AG09309 (cell line): Measurements from ENCODE around the gene TAL1.

Experiments
- DNase-seq: peaks from one replicate; pipeline ENCODE4 v3.0.0-alpha.2; 2010; ENCODE audit warnings: low read depth
- H3K4me3 ChIP-seq: 2 replicates; pipeline ENCODE4 v1.5.1; 2011; ENCODE audit warnings: mild to moderate bottlenecking, low read depth, low read length, moderate library complexity; ENCODE audit not compliant: control insufficient read depth
- TF ChIP-seq, protein P1 (sequence below): IDR thresholded peaks from 2 replicates; pipeline ENCODE4 v1.5.1; 2011; ENCODE audit warnings: mild to moderate bottlenecking, low read depth, low read length, inconsistent platforms; ENCODE audit not compliant: insufficient read depth, control insufficient read depth; ENCODE audit errors: missing control alignments

The TAL1 gene

DNA sequence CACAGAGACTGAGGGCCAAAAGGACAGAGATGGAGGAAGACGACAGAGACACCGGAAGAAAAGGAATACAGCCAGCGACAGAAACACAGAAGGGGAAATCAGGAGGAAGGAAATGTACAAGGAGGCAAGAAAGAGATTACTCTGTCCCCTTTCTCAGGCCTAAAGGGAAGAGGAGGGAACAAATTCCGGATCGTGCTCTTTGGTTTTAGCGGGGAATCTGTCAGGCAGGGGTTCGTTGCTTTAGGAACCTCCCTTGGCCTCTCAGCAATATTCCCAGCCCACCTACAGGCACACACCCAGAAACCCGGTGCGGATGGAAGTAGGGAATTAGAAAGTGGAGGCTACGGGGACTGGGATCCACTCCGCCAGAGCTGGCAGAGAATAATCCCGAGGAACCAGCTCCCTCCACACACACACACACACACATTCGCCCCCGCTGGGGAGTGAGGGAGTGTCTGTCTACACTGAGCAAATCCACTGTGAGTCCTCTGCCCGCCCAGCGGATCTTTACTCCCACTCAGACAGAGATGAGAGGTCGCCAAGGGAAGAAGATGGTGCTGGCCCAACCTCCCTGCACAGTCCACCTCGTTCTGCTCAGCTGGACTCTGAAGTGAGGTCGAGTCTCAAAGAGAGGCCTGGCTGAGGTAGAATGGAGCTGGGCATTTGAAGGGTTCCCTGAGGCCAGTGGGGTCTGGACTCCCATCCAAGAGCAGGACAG, 5.7 kb downstream of the TAL1 start:
- DNase-seq = no peak
- no peak overlapping the region for H3K4me3 ChIP-seq
- TF ChIP-seq, protein P1, sequence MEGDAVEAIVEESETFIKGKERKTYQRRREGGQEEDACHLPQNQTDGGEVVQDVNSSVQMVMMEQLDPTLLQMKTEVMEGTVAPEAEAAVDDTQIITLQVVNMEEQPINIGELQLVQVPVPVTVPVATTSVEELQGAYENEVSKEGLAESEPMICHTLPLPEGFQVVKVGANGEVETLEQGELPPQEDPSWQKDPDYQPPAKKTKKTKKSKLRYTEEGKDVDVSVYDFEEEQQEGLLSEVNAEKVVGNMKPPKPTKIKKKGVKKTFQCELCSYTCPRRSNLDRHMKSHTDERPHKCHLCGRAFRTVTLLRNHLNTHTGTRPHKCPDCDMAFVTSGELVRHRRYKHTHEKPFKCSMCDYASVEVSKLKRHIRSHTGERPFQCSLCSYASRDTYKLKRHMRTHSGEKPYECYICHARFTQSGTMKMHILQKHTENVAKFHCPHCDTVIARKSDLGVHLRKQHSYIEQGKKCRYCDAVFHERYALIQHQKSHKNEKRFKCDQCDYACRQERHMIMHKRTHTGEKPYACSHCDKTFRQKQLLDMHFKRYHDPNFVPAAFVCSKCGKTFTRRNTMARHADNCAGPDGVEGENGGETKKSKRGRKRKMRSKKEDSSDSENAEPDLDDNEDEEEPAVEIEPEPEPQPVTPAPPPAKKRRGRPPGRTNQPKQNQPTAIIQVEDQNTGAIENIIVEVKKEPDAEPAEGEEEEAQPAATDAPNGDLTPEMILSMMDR = no peak

DNA sequence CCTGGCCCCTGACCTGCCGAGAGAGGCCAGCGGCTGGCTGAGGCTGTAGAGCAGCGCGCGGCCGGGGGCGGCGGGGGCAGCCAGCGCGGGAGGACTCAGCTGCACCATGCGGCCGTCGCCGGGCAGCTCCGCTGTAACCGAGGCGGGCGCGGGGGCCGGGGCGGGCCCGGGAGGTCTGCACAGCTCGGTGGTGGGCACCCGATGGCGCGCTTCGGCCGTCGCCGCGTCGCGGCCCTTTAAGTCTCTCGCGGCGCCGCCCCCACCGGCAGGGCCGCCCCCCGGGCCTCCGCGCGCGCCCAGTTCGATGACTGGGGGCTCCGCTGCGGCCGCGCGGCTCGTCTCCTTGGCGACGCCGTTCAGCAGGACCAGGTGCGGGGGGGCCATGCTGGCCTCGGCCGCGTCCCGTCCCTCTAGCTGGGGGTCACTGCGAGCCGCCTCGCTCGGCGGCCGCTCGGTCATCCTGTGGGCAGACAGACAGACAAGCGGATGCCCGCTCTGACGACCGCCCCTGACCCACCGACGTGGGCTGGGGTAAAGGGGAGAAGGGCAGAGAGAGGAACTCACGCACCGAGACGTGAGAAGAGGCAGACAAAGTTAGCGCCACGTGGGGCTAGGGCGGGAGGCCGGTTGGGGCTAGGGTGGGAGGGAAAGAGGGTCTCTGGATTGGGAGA, 6.5 kb downstream of the TAL1 start:
- TF ChIP-seq, protein P1 = no peak
- DNase-seq = no peak
- H3K4me3 ChIP-seq = no peak overlapping the region

DNA sequence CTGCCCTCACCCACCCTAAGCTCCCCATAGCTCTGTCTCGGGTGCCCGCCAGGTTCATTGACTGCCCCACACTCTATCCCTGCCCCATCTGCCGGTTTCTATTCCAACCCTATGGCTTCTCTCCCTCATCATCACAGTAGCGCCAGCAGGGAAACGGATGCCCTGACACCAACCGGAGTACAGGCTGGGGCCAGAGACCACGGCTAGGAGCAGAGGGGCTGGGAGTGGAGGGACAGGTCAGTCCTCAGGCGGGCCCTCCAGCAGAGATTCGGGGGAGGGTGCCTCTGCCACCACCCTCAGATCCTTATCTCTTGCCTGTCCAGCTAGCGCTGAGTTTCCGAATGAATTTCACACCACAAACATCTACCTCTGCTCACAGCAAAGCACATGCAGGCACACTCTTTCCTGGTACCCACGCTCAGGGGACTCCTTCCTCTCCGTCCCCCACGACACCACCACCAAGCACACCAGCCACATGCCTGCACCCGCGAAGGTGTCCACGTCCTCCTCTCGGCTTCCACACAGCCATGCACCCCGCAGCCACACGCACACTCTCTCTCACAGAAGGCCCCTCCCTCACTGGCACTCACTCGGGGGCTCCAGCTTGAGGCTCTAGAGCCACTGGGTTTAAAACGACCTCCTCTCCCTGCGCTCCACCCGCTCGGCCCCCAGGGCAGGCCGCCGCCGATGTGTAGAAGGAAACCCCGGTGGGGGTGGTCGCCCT, 7.2 kb downstream of the TAL1 start:
- no peak overlapping the region for H3K4me3 ChIP-seq
- TF ChIP-seq, protein P1 = no peak
- DNase-seq = no peak

DNA sequence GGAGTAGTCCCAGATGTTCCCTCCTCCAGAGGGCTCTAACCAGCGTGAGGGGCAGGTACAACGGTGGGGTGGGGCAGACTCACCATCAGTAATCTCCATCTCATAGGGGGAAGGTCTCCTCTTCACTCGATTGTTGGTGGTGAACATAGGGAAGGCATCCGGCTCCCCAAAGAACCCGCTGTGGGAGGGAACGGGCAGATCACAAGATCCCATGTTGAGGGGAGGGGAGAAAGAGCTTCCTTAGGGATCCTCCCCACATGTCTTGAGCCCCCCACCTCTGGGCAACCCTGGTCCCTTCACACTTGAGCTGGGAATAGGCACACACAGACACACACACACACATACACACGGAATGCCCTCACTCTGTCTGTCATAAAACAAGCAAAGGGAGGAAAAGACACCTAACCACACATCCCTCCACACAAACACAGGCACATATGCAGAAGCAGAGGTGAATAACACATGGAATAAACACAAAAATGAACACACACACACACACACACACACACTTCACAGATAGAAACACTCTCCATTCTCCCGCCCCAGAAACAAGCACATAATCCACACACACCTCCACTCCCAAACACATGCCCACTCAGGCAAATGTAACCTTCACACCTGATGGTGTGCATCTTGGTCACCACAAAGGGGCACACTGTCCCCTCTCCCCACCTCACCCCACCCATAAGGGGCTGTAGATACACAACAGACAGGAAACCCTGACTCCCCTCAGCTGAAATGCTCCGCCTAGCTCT, 7.9 kb downstream of the TAL1 start:
- TF ChIP-seq, protein P1 = no peak
- no peak for DNase-seq

DNA sequence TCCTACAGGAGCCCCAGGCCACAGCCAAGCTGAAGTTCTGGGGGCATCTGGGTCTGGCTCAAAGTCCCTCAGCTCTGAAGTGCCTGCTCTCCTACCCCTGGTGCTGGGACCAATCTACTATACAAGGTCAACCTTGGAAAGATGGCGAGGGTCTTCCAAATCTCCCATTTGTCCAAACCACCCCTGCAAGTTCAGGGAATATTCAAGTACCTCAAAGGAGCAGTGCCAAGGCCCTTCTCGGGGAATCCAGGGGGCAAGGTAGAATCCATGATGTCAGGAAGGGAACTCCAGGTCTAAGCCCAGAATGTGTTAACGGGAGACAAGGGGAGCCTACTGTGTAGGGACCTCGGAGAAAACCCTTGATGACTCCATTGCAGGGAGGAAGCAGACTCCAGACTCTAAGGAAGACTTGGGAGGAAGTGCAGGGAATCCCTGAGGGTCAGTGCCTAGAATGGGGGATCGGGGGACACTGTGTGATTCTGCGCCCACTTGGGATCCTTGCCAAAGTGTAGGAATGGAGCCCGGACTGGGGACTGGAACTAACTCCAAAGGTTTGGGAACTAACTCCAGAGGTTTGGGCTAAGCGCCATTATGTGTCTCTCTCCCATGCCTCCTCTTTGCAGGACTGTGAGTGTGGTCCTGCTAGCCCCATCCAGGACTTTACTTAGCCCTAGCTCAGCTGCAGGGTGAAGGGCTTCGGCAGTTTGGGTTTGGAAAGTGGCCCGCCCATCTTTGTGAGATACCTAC, 8.7 kb downstream of the TAL1 start:
- DNase-seq = no peak
- TF ChIP-seq, protein P1 = no peak
- no peak overlapping the region for H3K4me3 ChIP-seq

More for the DNA sequence above, 7.9 kb downstream of the TAL1 start:
- no peak overlapping the region for H3K4me3 ChIP-seq

DNA sequence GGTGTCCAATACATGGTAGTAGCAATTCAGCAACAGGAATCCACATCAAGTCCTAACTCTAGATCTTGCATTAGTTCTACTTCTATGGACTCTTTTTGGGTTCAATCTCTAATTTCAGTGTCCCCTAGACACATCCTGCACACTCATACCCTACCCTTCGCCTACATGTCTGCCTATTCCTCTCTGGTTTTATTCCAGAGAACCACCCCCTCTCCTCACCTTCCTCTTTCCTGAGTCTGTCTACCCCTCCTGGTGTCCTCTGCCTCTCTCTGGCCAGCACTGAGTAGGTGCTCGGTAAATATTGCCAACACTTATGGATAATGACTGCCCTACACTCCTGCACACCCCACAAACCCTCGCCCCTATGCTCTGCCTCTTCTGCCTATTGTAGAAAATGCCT, 9.5 kb downstream of the TAL1 start:
- TF ChIP-seq, protein P1 = no peak
- H3K4me3 ChIP-seq = no peak overlapping the region
- no peak for DNase-seq
